Measurements from ENCODE around the gene CNPY3.

DNA sequence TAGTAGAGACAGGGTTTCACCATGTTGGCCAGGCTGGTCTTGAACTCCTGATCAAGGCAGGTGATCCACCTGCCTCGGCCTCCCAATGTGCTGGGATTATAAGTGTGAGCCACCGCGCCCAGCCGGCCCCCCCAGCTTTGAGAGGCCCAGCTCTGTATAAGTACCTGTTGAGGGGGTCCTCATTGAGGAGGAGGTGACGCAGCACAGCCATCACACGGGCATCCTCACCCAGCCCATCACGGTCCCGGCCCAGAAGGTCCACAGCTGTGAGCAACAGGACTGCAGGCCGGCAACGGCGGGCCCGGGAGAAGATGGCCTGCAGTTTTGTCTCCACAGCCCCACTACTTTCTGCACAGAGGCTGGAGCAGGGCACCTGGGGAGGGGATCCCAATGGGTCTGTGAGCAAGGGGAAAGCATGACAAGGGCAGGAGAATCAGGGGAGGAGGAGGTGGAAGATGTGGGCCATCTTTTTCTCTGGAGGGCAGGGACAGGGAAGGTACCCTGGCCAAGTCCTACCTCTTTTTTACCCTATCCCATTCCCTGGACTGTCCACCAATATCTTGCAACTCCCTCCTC lies 38.9 kb downstream of the CNPY3 start:
- TF ChIP-seq, protein P1, sequence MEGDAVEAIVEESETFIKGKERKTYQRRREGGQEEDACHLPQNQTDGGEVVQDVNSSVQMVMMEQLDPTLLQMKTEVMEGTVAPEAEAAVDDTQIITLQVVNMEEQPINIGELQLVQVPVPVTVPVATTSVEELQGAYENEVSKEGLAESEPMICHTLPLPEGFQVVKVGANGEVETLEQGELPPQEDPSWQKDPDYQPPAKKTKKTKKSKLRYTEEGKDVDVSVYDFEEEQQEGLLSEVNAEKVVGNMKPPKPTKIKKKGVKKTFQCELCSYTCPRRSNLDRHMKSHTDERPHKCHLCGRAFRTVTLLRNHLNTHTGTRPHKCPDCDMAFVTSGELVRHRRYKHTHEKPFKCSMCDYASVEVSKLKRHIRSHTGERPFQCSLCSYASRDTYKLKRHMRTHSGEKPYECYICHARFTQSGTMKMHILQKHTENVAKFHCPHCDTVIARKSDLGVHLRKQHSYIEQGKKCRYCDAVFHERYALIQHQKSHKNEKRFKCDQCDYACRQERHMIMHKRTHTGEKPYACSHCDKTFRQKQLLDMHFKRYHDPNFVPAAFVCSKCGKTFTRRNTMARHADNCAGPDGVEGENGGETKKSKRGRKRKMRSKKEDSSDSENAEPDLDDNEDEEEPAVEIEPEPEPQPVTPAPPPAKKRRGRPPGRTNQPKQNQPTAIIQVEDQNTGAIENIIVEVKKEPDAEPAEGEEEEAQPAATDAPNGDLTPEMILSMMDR (IDR thresholded peaks at IDR 0.05): no peak
- TF ChIP-seq POLR2A (IDR thresholded peaks at IDR 0.05): no peak
- no peak for TF ChIP-seq POLR2AphosphoS5 (IDR thresholded peaks at IDR 0.05)
- no peak for TF ChIP-seq EP300 (IDR thresholded peaks at IDR 0.05)

Data from upper lobe of left lung (tissue), 4 donors.